AML-193 (cell line): Measurements from ENCODE around the gene PRODH2.
"Not testable (repeated sequence)": the region's sequence is repeated elsewhere in the genome, so short reads cannot be mapped to it uniquely, and the experiment has no call there.

Experiments
- DNase-seq, 2 experiments: peaks; one replicate each; lab custom pipeline; 2025; lab: John Stamatoyannopoulos, UW

Gene PRODH2

DNA sequence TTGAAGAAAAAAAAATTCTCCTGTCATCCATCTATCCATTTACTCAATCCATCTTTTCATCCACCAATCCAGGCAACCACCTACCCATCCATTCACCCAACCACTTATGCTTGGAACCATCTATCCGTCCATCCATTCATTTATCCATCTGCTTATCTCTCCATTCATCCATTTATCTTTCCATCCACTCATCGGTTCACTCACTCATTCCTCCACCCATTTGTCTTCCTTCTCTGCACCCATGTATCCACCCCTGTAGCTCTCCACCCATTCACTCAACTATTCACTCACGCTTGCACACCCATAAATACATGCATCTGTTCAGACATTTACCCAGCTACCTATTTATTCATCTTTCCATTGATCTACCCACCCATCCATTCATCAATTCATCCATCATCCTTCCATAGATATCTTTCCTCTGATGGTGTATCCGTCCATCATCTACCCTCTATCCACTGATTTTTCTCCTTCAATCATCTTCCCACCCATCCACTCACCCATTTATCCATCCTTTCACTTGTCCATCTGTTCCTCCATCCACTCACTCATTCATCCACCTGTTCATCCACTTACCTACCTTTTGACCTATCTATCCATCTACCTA is 30.1 kb upstream of the PRODH2 start:
- no peak for DNase-seq

DNA sequence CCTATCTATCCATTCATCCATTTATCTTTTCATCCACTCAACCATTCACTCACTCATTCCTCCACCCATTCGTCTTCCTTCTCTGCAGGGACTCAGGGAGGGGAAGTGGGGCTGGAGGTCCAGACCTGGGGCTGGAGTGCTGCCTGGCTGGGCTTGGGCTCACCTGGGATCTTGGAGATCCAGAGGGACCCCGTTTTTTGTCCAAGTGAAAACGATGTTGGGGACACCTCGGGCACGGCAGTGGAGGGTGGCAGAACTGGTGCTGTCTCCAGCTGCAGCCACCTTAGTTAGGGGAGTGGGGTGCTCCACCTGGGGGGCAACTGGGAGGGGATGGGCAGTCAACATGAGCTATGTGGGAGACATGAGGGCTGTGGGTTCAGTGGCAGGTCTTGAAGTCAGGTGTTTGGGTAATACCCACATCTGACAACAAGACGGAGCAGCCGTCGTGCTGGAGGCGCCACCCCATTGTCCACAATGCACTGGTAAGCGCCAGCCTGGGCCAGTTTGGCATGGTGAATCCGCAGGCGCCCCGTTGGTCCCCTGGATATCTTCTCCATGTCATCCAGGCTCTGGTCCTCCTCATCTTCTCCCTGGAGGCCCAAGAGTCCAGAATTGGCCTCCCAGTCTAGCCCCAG is 29.4 kb upstream of the PRODH2 start:
- no peak for DNase-seq

DNA sequence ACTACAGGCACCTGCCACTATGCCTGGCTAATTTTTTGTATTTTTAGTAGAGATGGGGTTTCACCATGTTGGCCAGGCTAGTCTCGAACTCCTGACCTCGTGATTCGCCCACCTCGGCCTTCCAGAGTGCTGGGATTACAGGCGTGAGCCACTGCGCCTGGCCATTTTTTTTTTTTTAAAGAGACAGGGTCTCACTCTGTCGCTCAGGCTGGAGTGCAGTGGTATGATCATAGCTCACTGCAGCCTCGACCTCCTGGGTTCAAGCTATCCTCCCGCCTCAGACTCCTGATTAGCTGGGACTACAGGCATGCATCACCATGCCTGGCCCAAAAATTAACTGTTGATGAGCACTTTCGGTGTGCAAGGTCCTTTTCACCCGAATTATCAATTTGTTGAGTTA is 23.5 kb upstream of the PRODH2 start:
- DNase-seq, result not testable (repeated sequence)

DNA sequence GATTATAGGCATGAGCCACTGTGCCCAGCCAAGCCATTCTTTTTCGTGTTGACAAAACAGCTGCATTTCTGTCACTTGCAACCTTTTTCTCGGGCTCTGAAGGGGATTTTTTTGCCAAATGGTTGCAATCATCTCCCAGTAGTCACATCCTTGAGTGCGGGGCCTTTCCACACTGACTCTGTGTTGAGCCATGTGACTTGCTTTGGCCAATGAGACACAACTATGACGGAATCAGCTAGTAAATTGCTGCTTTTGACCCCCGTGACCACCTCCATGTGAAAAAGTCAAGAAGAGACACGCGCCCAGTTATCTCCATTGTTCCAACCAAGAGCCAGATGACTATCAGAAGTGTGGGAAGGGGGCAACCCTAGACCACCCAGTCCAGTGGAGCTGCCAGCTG is 21.3 kb upstream of the PRODH2 start:
- DNase-seq, result no peak

DNA sequence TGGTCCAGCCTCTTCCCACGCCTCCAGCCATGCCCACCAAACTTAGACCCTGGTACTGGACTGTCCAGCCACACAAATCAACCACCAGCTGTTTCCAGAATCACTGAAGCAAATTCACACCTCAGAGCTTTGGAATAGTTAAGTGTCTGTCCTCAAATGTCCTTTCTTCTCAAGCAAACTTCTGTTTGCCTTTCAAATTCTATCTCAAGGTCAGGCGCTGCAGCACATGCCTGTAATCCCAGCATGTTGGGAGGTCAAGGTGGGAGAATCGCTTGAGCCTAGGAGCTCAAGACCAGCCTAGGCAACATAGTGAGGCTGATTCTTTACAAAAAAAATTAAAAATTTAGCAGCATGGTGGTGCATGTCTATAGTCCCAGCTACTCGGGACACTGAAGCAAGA is 19.4 kb upstream of the PRODH2 start:
- no peak for DNase-seq

DNA sequence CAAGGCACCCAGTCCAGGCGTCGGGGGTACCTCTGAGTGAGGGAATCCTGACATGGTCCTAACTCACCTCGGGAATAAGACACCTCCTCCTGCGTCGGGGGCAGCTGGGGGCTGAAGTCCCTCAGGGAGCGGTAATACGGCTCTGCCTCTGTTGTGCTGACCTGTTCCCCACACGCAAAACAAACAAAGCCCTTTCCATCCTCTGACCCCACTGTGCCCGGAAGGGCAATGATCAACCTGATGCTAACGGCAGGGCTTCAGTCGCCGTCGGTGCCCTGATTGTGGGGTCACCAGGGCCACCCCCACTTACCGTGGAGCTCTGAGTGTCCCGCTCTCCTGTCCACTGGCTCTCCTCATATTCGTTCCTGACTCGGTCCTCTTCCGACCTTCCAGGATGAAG is 18.3 kb upstream of the PRODH2 start:
- DNase-seq, result no peak

DNA sequence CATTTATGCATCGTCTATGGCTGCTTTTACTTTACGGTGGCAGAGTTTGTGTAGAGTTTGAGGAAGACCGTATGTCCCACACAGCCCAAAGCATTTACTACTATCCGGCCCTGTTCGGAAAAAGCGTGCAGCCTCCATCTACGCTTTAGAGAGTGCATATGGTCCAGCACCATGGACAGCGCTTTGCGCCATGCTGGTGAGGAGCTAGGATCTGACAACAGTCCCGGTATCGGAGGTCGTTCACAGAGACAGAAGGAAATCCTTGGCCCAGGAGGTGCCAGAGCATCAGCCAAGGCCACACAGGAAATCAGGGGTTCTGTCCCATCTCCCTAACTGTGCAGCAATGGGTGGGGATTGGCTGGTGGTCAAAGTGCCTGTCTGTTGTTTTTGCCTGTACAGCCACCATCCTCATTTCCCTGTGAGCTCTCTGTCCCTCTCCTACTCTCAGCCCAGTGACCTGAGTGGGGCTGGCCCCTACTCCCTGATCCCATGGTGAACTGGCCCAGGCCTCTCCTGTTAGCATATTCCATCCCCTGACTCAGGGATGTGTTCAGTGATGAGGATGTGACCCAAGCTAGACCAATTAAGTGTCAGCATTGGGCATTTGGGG is 16.2 kb upstream of the PRODH2 start:
- DNase-seq, result peak in 1 of 2 experiments; percentile 9

DNA sequence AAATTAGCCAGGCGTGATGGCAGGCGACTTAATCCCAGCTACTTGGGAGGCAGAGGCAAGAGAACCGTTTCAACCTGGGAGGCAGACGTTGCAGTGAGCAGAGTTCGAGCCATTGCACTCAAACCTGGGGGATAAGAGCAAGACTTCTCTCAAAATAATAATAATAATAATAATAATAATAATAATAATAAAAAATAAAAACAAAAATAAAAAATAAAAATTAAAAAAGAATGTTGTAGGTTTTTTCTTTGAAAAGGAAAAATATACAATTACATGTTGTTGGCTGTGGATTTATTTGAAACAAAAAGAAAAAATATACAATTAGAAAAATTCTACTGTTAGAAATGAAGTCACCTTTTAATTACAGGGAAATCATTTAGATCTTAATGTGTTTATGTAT is 11.5 kb upstream of the PRODH2 start:
- DNase-seq, result no peak

DNA sequence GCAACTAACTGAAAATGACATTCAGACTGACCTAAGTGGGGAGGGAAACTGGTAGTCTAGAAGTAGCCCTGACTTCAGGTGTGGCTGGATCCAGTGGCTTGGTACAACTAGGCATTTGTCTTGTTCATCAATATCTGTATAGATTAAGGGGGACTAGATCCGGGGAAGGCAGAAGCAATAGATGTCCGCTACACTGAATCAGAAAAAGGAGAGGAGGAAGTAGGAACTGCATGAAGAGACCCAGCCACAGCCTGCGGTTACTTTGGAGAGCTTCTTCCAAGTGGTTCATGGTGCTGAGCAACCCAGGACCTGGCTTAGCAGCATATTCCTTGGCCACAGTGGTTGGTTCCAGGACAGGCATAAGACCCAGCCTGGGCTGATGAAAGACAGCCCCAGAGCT is 9.9 kb upstream of the PRODH2 start:
- DNase-seq, result peak; percentile 46 to 54

DNA sequence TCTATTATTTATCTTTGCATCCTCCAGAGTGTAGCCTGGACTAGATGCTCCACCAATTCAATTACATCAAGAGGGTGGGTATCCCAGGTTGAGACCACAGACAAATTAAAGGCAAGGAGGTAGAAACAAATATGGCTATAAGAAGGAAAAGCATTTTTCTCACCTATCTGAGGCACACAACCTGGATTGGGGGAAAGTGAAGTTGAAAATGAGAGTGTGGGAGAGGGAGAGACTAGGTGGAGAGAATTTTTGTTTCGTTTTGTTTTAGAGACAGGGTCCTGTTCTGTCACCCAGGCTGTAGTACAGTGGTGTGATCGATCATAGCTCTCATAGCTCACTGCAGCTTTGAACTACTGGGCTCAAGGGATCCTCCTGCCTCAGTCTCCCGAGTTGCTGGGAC is 5.8 kb upstream of the PRODH2 start:
- no peak for DNase-seq

DNA sequence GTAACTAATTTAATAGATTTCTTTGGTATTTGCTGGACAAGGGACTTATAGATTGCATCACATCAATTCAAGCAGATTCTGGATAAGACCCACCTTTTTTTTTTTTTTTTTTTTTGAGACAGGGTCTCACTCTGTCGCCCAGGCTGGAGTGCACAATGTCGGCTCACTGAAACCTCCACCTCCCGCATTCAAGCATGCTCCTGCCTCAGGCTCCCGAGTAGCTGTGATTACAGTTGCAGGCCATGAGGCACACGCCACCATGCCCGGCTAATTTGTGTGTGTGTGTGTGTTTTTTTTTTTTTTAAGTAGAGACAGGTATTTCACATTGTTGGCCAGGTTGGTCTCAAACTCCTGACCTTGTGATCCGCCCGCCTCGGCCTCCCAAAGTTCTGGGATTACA is 4.2 kb upstream of the PRODH2 start:
- DNase-seq, result no peak

DNA sequence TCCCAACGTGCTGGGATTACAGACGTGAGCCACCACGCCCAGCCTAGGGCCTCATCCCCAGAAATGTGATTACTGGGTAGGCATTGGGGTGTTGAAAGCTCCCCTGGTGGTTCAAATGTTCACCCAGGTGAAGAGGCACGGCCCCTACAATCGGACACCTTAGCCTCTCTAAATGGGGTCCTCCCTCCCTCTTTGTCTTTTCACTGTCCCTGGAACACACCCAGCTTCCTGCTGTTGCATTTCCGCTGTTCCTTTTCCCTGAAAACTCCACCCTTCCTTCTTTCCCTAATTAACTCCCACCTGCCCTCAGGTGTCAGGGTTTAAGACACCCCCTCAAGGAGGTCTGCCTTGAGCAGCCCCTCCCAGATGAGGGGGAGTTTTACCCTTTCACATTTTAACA is 3.6 kb upstream of the PRODH2 start:
- DNase-seq, result no peak

DNA sequence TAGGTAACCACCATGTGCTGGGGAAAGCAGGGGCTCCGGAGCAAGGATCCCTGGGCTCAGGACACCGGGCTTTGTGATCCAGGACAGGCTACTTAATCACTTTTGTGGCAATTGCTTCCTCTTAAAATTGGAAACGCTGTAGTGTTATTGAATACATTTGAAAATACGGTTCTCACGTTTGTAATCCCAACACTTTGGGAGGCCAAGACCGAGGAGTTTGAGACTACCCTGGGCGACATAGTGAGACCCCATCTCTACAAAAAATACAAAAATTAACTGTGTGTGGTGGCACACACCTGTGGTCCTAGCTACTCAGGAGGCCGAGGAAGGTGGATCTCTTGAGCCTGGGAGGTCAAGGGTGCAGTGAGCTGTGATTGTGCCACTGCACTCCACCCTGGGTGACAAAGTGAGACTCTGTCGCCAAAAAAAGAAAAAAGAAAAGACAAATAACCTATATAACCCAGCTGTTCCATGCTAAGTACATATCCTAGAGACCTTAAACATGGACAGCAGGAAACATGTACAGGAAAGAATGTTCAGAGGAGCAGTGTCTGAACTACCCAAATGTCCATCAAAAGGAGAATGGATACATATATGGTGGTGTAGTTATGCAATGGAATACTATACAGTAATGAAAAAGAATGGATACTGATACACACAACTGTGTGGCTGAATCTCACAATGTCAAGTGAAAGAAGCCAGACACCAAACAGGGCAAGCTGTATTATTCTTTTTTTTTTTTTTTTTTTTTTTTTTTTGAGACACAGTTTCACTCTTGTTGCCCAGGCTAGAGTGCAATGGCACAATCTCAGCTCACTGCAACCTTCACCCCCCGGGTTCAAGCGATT is 622 bp upstream of the PRODH2 start:
- DNase-seq, result no peak

DNA sequence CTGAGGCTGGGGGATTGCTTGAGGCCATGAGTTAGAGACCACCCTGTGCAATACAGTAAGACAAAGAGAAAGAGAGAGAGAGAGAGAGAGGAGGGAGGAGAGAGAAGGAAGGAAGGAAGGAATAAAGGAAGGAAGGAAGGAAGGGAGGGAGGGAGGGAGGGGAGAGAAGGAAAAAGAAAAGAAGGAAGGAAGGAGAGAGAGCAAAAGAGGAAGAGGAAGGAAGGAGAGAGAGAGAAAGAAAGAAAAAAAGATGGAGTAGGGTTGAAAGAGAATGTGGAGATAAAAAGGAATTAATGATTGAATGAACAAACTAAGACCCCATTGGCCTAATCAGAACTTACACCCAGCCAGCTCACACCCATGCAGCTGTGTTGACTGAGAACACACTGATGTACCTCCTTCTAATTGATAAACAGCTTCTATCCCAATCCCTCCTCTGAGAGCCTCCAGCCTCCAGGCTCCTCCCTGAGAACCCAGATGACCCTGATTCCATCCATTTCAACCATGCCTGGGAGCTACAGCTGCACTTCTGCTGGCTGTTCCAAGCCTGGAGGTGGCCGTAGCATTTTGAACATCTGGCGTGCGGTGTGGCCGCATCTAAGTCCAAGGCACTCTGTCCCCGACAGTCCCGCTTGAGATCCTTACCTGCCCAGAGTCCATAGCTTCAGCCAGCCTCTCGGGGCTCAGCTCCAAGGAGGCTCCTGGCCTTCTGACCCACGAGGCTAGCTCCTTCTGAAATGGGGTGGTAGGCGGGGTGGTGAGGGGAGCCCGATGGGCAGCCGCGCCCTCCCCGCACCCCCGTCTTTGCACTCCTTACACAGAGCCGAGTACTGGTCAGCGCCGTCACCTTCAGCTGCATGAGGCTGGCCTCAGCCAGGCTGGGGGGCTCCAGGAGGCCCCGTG is 1.1 kb downstream of the PRODH2 start:
- no peak for DNase-seq

DNA sequence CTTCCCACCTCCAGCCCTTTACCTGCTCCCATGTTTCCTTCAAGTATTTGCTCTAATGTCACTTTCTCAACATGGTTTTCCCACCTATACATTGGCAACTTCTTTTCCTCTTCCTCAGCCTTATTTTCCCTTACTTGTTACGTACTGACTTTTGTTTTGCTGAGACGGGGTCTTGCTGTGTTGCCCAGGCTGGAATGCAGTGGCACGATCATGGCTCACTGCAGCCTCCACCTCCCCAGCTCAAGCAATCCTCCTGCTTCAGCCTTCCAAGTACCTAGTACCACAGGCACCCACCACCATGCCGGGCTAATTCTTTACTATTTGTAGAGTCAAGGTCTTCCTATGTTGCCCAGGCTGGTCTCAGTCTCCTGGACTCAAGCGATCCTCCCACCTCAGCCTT is 5.0 kb downstream of the PRODH2 start:
- no peak for DNase-seq

DNA sequence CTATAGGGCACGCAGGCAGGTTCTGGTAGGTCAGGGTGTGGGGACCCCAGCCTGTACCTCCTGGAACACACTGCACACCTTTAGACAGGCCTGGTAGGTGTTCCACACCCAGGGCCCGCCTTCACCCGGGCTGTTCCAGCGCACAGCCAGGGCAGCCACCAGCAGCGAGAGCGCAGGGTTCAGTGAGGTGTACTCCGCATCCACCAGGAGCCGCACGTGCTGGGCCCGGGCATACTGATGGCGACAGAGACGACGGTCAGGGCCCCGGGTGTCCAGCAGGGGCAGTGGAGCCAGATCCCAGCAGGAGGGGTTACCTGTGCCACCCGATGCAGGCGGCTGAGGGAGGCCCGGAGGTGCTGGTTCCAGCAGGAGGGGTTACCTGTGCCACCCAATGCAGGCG is 6.0 kb downstream of the PRODH2 start:
- DNase-seq, result no peak

DNA sequence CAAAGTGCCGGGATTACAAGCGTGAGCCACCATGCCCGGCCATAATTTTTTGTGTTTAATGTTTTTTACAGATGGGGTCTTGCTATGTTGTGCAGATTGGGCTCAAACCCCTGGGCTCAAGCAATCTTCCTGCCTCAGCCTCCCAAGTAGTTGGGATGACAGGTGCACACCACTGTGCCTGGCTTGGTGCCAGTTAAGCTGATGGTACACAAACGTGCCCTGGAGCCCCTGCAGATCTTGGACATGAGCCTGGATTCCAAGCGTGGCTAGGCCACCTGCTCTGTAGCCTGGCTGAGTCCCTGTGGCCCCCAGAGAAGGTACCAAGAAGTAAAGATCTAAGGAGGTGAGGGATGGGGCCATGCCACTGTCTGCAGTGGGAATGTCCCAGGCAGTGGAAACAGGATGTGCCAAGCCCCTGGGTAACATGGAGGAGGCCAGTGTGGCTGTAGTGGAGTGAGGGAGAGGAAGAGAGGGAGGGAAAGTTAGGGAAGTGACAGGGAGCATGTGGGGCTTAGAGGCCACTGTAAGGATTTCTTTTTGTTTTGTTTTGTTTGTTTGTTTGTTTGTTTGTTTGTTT is 7.0 kb downstream of the PRODH2 start:
- no peak for DNase-seq

DNA sequence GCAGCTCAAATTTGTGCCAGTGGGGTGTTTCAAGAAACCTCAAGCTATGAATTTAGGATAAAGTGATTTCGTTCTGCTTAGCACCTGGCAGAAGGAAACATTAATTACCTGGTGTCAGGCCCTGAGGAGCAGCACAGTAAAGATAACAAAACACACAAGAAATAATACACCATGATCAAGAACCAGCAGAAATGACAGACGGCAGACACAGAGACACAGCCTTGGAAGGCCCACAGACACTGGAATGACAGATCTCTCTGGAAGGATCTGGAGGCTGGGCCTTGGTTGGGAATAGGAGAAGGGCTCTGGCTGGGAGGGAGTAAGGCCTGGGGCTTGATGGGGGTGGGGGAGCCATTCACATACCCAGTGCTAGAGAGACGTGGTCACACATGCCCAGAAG is 10.8 kb downstream of the PRODH2 start:
- no peak for DNase-seq

DNA sequence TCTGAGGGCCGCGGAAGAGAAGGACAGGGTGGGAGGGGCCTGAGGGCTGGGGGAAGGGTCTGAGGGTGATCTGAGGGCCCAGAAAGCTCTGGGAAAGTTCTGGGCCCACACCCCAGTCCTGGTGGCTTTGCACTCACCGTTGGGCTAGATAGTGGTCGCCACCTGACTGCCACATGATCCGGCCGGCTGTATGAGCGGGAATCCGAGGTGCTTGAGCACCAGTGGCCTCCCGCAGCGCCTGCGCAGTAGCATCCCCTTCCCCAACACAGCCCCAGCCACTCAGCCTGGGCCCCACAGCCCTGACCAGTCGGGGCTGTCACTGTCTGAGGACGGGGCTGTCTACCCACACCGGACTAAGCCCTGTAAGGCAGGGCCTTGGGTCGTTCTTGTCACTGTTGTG is 15.0 kb downstream of the PRODH2 start:
- DNase-seq, result no peak

DNA sequence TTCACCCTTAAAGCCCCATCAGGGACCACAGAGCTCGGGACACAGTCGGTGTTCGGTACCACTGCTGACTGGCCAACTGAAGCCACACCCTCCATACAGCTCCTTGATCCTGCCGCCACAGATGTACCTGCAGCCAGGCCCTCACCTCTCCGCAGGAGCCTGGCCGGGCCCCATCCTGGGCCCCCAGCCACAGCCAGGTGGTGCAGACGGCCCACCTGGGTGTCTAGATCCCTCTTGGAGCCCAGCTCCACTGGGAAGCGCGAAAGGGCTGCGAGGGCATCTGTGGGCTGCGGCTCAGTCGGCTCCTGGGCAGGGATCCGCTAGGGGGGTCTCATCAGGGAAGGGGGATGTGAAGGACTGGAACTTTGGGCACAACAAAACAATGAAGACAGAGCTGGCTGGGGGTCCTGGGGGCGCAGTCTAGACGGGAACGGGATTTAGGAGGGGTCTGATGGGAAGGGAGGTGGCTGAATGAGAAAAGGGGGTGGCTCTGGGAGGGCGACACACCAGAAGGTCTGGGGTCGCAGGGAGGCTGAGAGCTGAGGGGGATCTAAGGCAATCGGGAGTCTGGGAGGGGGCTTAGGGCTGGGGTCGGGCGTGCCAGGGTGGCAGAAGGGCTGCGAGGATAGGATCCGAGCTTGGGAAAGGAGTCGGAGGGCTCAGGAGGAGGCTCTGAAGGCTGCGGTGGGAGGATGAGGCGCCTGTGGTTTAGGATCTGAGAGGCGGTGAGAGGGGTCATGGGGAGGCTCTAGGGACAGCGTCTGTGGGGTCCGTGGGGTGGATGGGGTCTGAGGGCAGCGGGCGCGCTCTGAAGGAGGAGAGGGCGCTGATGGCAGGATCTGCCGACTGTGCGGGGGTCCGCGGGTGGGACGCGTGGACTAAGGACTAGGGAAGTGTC is 15.8 kb downstream of the PRODH2 start:
- no peak for DNase-seq
